IPS-15b (cell line): ENCODE measurements around the gene TRPM3.

ENCODE experiments used
- H3K27me3 ChIP-seq: one replicate; pipeline ENCODE4 v1.6.1; 2013; ENCODE audit warnings: low read length; ENCODE audit not compliant: control insufficient read depth, insufficient read depth
- H3K36me3 ChIP-seq: one replicate; pipeline ENCODE4 v1.6.1; 2013; ENCODE audit warnings: low read length; ENCODE audit not compliant: control insufficient read depth, insufficient read depth
- H3K4me1 ChIP-seq: one replicate; pipeline ENCODE4 v1.6.1; 2013; ENCODE audit warnings: mild to moderate bottlenecking, low read length; ENCODE audit not compliant: control insufficient read depth, insufficient read depth
- H3K4me3 ChIP-seq: one replicate; pipeline ENCODE4 v1.5.1; 2013; ENCODE audit warnings: low read depth, low read length
- H3K9ac ChIP-seq: one replicate; pipeline ENCODE4 v1.6.1; 2013; ENCODE audit warnings: low read depth, mild to moderate bottlenecking, low read length
- H3K9me3 ChIP-seq: one replicate; pipeline ENCODE4 v1.6.1; 2013; ENCODE audit warnings: mild to moderate bottlenecking, low read length; ENCODE audit not compliant: control insufficient read depth, insufficient read depth

Gene TRPM3

DNA sequence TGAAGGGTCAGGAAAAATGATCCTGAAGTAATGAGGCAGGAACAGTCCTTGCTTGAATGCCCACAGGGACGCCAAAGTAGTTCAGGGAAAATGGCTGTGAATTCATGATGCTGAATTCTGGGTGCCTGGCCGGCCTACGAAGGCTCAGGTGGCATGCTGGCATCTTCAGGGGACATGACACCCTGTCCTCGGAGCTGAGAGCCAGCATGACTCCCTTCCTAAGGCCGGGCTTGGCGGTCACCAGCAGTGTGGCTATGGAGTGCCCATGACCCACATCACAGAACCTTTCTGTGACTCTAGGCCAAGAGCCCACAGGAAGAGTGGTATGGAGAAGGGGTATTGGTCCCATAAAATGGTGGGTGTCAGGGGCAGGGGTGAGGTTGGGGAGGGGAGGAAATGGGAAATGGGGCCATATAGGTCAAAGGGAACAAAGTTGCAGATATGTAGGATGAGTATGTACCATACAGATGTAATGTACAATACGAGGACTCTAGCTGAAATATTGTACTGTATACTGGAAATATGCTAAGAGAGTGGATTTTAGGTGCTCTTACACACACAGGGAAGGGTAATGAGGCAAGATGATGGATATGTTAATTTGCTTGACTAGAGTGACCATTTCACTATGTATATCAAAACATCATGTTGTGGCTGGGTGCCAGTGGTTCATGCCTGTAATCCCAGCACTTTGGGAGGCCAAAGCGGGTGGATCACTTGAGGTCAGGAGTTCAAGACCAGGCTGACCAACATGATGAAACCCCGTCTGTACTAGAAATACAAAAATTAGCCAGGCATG lies 504.2 kb downstream of the TRPM3 start:
- Histone ChIP-seq H3K36me3 (peaks cover 3% of the 10 kb centered on the region), H3K9me3 (no peaks in the 10 kb centered on the region), H3K27me3 (no peaks in the 10 kb centered on the region), H3K4me3 (no peak overlapping the region), H3K4me1 (no peaks in the 10 kb centered on the region), H3K9ac (no peak overlapping the region)

DNA sequence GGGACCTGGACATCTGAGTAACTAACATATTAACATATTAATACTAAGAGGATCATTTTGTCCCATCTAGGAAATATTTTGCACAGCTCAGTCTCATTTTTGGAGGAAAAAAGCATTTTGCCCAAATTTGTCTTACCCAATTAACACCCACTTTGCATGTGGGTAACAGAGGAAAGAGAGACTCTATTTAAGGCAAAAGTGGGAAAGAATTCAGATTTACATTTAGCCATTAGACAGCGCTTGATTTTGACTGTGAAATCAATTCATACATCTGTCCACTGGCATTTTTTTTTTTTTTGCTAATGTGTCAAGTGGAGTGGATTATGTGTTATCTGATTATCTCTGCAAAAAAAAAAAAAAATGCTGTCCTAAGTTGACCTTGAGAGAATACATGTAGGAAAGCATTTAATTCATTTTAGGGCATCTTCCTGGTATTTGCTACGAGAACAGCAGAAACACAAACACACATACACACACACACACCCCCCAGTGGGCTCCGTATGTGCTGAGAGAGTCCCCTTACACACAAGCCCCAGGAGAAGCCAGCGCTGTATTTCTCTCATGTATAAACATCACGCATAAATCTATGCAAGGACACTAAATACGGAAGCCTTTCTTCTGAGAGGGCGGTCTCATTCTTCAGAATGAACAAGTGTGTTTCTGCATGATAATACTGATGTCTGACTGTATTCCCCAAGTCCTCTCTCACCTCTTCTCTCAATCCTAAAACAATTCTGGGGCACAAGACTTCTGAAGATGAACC lies 505.0 kb downstream of the TRPM3 start:
- H3K36me3 ChIP-seq = peaks cover 3% of the 10 kb centered on the region
- no peaks in the 10 kb centered on the region for H3K4me1 ChIP-seq
- no peaks in the 10 kb centered on the region for H3K27me3 ChIP-seq
- no peak overlapping the region for H3K9ac ChIP-seq
- H3K9me3 ChIP-seq = no peaks in the 10 kb centered on the region
- no peak overlapping the region for H3K4me3 ChIP-seq

DNA sequence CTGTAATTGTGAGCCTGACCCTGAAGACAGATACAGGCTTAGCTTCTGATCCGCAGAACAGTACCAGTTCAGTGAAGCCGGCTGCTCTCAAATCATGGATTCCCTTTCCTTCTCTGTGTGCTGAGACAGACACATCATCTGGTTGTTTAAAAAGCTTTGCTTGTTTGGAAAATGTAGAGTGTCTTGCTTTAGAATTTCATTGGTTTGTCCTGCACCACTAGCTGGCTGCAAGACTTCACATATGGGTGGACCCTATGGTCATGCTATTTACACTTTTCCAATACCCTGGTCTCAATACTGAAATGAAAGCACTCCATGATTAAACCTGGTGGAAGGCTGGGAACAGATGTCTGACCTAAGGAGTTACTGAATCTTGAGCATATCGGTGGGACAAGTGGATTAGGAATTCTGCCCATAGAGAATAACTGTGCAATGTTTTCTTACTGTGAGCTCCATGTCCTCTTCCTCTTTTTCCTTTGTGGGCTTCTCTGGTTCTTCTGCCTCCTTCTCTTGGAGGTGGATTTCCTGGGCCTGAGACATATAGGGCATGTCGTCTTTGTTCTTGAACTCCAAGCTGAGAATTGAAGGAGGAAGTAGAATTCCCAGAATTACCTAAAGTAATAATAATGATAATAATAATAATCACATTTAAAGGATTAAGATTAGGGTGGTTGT lies 505.8 kb downstream of the TRPM3 start:
- Histone ChIP-seq H3K27me3 (no peaks in the 10 kb centered on the region), H3K9me3 (no peaks in the 10 kb centered on the region), H3K9ac (no peak overlapping the region), H3K4me3 (no peak overlapping the region), H3K4me1 (no peaks in the 10 kb centered on the region), H3K36me3 (peaks cover 3% of the 10 kb centered on the region)

GRCh38 chr9:70614786-70615463 lies 506.5 kb downstream of the TRPM3 start:
- H3K36me3 ChIP-seq = peaks cover under 1% of the 10 kb centered on the region
- H3K27me3 ChIP-seq = no peaks in the 10 kb centered on the region
- no peak overlapping the region for H3K9ac ChIP-seq
- no peaks in the 10 kb centered on the region for H3K4me1 ChIP-seq
- H3K9me3 ChIP-seq = no peaks in the 10 kb centered on the region
- H3K4me3 ChIP-seq = no peak overlapping the region

DNA sequence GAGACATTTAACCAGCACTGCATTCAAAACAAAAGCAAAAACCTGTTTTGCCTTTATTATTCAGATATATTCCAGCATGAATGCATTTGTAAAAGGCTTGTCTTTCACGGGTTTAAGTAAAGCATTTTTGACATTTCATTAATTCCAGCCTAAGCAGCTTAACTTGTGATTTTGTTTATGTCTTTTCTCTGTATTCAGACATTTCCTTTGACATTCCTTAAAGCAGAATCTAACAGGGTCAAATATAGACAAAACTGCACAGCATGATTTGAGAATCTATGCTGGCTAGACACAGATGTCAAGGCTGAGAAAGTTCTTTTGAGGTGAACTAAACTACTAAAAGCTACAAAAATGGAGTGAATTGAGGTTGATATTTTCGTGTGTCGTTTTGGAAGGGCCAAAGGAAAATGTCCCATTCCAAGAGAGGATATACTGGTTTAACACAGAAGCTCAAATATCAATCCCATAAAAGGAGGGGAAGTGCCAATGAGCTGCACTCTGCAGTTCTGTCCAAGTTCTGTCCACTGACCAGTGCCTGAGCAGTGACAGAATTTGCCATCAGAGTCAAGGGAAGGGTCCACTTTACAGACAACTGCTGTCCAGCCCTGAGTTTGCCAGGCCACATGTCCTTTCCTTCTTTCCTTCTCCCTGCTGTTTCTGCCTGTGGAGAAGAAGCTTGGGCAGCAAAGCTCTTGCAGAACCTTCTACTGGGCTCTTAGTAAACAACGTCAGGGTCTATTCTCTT lies 508.2 kb downstream of the TRPM3 start:
- no peaks in the 10 kb centered on the region for H3K4me1 ChIP-seq
- H3K4me3 ChIP-seq = no peak overlapping the region
- no peak overlapping the region for H3K9ac ChIP-seq
- no peaks in the 10 kb centered on the region for H3K9me3 ChIP-seq
- no peaks in the 10 kb centered on the region for H3K27me3 ChIP-seq
- no peaks in the 10 kb centered on the region for H3K36me3 ChIP-seq

GRCh38 chr9:70610287-70610644 lies 511.2 kb downstream of the TRPM3 start:
- H3K4me1 ChIP-seq = no peaks in the 10 kb centered on the region
- no peaks in the 10 kb centered on the region for H3K27me3 ChIP-seq
- H3K9ac ChIP-seq = no peak overlapping the region
- H3K4me3 ChIP-seq = no peak overlapping the region
- H3K36me3 ChIP-seq = no peaks in the 10 kb centered on the region
- H3K9me3 ChIP-seq = no peaks in the 10 kb centered on the region

DNA sequence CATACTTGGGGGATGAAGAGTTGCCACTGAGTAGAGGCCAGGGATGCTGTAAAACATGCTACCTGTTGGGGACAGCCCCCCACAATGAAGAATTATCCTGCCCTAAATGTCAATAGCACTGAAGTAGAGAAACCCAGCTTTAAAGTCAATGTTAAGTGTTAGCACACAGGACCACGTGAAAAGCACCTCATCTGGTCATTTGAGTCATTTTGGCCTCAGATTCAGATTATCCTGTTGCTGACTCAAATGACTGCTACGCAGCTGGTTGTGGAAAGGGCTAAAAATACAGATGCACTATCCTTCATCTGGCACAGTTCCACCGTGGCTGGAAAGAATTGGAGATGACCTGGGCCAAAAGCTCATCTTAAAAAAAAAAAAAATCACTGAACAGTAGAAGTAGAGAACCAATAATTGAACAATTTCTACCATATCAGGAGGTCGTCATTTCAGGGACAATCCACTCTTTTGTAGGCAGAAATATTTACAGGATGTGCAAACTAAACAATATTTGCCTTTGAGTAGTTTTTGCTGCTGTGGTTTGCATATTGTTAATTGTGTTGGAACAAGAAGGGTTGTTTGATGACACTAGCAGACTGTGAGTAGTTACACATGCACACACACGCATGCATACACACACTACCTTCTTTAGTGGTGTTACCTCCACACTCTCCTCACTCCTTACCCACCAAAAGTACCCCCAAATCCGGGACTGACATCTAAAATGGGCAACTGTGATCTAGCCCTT lies 511.7 kb downstream of the TRPM3 start:
- no peaks in the 10 kb centered on the region for H3K9me3 ChIP-seq
- no peak overlapping the region for H3K9ac ChIP-seq
- no peaks in the 10 kb centered on the region for H3K27me3 ChIP-seq
- H3K4me3 ChIP-seq = no peak overlapping the region
- no peaks in the 10 kb centered on the region for H3K4me1 ChIP-seq
- no peaks in the 10 kb centered on the region for H3K36me3 ChIP-seq

DNA sequence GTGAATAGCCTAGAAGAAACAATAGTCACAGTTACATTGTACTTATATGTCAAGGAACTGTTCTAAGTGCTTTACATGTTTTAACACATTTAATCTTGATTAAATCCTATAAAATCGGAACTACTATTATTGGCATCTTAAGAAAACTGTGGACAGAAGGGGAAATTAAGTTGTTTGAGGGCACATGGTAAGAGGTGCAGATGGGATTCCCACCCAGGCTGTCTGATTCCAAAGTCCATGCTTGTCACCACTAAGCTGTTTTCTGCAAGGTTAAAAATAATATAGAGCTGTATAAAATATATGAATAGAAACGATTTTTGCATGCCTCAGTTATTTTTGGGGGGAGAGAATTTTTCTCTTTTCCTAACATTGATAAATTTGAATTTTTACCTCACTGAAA lies 512.4 kb downstream of the TRPM3 start:
- Histone ChIP-seq H3K36me3 (no peaks in the 10 kb centered on the region), H3K9me3 (no peaks in the 10 kb centered on the region), H3K27me3 (no peaks in the 10 kb centered on the region), H3K4me3 (no peak overlapping the region), H3K9ac (no peak overlapping the region), H3K4me1 (no peaks in the 10 kb centered on the region)

GRCh38 chr9:70607926-70608325 lies 513.5 kb downstream of the TRPM3 start:
- Histone ChIP-seq H3K9ac (no peak overlapping the region), H3K4me1 (no peaks in the 10 kb centered on the region), H3K36me3 (no peaks in the 10 kb centered on the region), H3K9me3 (no peaks in the 10 kb centered on the region), H3K4me3 (no peak overlapping the region), H3K27me3 (no peaks in the 10 kb centered on the region)

DNA sequence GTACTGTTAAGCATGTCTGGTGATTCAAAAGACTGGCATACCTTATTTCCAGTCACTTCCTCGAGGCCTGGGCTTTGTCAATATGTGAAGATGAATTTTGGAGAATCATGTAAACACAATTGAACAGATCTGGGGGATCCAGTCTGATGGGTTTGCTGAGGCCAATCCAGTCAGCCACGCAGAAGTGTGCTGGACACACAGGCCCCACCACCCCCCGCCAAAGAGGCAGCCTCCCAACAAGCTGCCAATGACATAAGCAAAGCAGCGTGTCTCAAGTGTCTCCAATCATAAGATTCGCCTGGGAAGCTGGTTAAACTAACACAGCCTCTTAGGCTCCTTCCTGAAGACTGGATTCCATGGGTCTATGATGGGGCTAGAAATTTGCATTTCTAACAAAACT lies 514.1 kb downstream of the TRPM3 start:
- H3K9ac ChIP-seq = no peak overlapping the region
- H3K9me3 ChIP-seq = no peaks in the 10 kb centered on the region
- H3K27me3 ChIP-seq = no peaks in the 10 kb centered on the region
- H3K4me1 ChIP-seq = no peaks in the 10 kb centered on the region
- no peaks in the 10 kb centered on the region for H3K36me3 ChIP-seq
- no peak overlapping the region for H3K4me3 ChIP-seq
